ENCODE results near the gene CSRNP2. TPM values are rescaled to one million over a fixed set of nuclear protein-coding genes. Genes with fewer than 3 reads are reported as not detected.

Gene CSRNP2, protein sequence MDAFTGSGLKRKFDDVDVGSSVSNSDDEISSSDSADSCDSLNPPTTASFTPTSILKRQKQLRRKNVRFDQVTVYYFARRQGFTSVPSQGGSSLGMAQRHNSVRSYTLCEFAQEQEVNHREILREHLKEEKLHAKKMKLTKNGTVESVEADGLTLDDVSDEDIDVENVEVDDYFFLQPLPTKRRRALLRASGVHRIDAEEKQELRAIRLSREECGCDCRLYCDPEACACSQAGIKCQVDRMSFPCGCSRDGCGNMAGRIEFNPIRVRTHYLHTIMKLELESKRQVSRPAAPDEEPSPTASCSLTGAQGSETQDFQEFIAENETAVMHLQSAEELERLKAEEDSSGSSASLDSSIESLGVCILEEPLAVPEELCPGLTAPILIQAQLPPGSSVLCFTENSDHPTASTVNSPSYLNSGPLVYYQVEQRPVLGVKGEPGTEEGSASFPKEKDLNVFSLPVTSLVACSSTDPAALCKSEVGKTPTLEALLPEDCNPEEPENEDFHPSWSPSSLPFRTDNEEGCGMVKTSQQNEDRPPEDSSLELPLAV
- total RNA-seq: 10 to 100 TPM; 32.3 to 34.5 TPM
- 10 to 100 TPM in 1 of 2 donors, 1 to 10 TPM in 1; 6.1 to 19.0 TPM for polyA plus RNA-seq
- long read RNA-seq, donor 1, partial matches to known transcripts: 2 of 9 reads
- long read RNA-seq, donor 1, other reads (novel, unspliced or antisense): 7 of 9 reads
- long read RNA-seq, donor 2, full-length matches to known transcripts: 3 of 13 reads
- long read RNA-seq, donor 2, partial matches to known transcripts: 2 of 13 reads
- long read RNA-seq, donor 2, other reads (novel, unspliced or antisense): 8 of 13 reads

DNA sequence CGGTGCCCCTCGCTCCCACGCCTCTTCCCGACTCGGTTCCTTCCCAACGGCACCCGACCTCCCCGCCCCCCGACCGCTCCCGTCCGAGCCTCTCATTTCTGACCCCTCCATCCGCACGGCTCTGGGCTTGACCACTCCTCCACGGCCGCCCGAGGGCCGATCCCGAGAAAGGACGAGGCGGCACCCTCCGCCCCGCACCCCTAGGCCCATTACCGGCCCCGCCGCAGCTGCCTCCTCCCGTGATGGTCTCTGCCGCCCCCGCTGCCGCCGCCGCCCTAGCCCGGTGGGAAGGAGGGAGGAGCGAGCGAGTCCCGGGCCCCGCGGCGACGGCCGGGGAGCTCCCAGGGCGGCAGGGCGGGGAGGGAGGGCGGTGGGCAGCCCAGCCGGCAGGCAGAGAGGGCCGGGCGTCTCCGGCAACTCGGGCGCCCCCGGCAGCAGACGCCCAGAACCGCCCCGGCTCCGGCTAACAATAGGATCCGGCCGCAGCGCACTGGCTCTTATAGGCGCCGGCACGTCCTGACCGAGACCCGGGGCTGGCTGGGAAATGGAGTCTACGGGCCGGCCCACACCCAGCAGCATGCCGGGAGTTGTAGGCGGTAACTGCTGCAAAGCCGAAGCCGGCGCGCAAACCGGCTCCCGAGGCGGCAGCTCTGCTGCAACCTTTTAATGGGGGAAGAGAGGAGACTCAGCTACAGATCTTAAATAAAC, at the start of gene CSRNP2:
CSRNP2 (minus strand) TSS at position 471 of the 708 bp plus-strand sequence. CDS start 7,035 bp downstream, outside the sequence.
- no peaks in the 10 kb centered on the region for H3K9me3 ChIP-seq (ENCODE audit: control insufficient read depth, low read length)
- intact Hi-C loops (cut with DNase I): loop anchor here in 1 of 2 donors (5.0 kb wide), 3 partner anchors 36 to 154 kb away; partner anchors contain the start of genes DAZAP2, LETMD1 and POU6F1
- peak within 1 kb of the TSS; percentile 62 to 79 for H3K27ac ChIP-seq (ENCODE audit: low read depth in 1 of 2, low read length in 2 of 2)
- H3K4me1 ChIP-seq (ENCODE audit: control insufficient read depth in 1 of 2, insufficient read depth in 2 of 2, low read length in 2 of 2): no peaks in the 10 kb centered on the region
- ATAC-seq (ENCODE audit: low FRiP score): peak; percentile 100
- peak; percentile 98 to 99 for DNase-seq
- no peaks in the 10 kb centered on the region for H3K27me3 ChIP-seq (ENCODE audit: control insufficient read depth in 1 of 2, insufficient read depth in 2 of 2, low read length in 1 of 2)
- peak within 1 kb of the TSS; percentile 78 to 88 for H3K4me3 ChIP-seq (ENCODE audit: low read length in 2 of 2)
- WGBS, 2 donors: 0% methylated on average over 69 to 74 of the region's 74 CpGs
- H3K36me3 ChIP-seq (ENCODE audit: control insufficient read depth in 1 of 2, insufficient read depth in 2 of 2, low read length in 1 of 2): no peaks in the 10 kb centered on the region

GRCh38 chr12:51132693-51133092, 49.3 kb upstream of the CSRNP2 start:
- no peak for ATAC-seq (ENCODE audit: low FRiP score)
- H3K9me3 ChIP-seq (ENCODE audit: control insufficient read depth, low read length): no peaks in the 10 kb centered on the region
- DNase-seq: no peak
- intact Hi-C loops (cut with DNase I): no loop called here
- H3K4me3 ChIP-seq (ENCODE audit: low read length in 2 of 2): no peak overlapping the region
- no peaks in the 10 kb centered on the region for H3K36me3 ChIP-seq (ENCODE audit: control insufficient read depth in 1 of 2, insufficient read depth in 2 of 2, low read length in 1 of 2)
- H3K27ac ChIP-seq (ENCODE audit: low read depth in 1 of 2, low read length in 2 of 2): no peak overlapping the region
- H3K27me3 ChIP-seq (ENCODE audit: control insufficient read depth in 1 of 2, insufficient read depth in 2 of 2, low read length in 1 of 2): no peaks in the 10 kb centered on the region
- H3K4me1 ChIP-seq (ENCODE audit: control insufficient read depth in 1 of 2, insufficient read depth in 2 of 2, low read length in 2 of 2): no peaks in the 10 kb centered on the region
- 87 to 89% methylated on average over 5 of the region's 5 CpGs for WGBS, 2 donors

DNA sequence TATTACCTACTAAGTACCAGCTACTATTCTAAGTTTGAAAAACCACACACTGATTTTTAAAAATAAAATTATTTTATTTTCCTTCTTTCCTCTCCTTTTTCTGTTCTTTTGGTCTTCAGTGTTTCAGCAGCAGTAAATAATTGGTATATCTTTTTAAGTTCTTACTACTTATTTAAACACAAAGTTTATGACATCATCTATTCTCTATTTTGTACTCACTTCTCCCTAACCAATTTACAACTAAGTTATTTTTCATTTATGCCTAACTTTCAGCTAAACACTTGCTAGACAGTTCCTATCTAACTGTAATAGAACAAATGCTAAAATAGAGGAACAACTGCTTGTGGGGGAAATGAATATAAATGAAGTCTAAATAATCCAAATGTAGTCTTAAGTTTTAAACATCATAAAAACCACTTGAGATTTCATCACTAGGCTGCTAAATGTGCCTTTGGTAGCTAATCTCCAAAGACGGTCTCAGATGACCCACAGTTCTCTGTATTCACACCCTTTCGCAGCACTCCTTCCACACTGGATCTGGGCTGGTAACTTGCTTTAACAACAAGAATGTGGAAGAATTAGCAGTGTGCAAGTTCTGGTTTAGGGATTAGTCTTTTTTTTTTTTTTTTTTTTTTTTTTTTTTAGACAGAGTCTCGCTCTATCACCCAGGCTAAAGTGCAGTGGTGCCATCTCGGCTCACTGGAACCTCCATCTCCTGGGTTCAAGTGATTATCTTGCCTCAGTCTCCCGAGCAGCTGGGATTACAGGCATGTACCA, 48.5 kb upstream of the CSRNP2 start:
- H3K36me3 ChIP-seq (ENCODE audit: control insufficient read depth in 1 of 2, insufficient read depth in 2 of 2, low read length in 1 of 2): no peaks in the 10 kb centered on the region
- no peaks in the 10 kb centered on the region for H3K4me1 ChIP-seq (ENCODE audit: control insufficient read depth in 1 of 2, insufficient read depth in 2 of 2, low read length in 2 of 2)
- no peak overlapping the region for H3K27ac ChIP-seq (ENCODE audit: low read depth in 1 of 2, low read length in 2 of 2)
- H3K27me3 ChIP-seq (ENCODE audit: control insufficient read depth in 1 of 2, insufficient read depth in 2 of 2, low read length in 1 of 2): no peaks in the 10 kb centered on the region
- H3K9me3 ChIP-seq (ENCODE audit: control insufficient read depth, low read length): no peaks in the 10 kb centered on the region
- intact Hi-C loops (cut with DNase I): no loop called here
- no peak for DNase-seq
- WGBS, 2 donors: 92 to 94% methylated on average over 5 of the region's 5 CpGs
- ATAC-seq (ENCODE audit: low FRiP score): no peak
- H3K4me3 ChIP-seq (ENCODE audit: low read length in 2 of 2): no peak overlapping the region

DNA sequence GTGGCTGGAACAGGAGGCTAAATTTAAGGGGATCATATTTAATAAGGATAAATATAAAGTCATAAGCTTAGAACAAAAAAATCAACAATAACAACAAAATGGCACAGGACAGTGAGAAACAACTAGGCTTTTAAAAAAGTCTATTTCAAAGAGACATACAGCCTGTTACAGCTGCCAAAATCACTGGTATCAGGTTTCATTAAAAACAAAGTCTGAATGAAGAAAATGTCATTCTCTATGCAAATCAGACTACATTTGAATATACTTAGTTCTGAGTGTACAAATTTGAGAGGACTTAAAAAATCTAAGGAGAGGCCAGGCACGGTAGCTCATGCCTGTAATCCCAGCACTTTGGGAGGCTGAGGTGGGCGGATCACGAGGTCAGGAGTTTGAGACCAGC, 45.5 kb upstream of the CSRNP2 start:
- Histone ChIP-seq H3K27me3 (ENCODE audit: control insufficient read depth in 1 of 2, insufficient read depth in 2 of 2, low read length in 1 of 2) (no peaks in the 10 kb centered on the region), H3K9me3 (ENCODE audit: control insufficient read depth, low read length) (no peaks in the 10 kb centered on the region), H3K36me3 (ENCODE audit: control insufficient read depth in 1 of 2, insufficient read depth in 2 of 2, low read length in 1 of 2) (peaks cover 0 to 4% of the 10 kb centered on the region in 2 donors), H3K4me3 (ENCODE audit: low read length in 2 of 2) (no peak overlapping the region), H3K27ac (ENCODE audit: low read depth in 1 of 2, low read length in 2 of 2) (no peak overlapping the region), H3K4me1 (ENCODE audit: control insufficient read depth in 1 of 2, insufficient read depth in 2 of 2, low read length in 2 of 2) (no peaks in the 10 kb centered on the region)
- WGBS, 2 donors: 82 to 87% methylated on average over 3 of the region's 3 CpGs
- intact Hi-C loops (cut with DNase I): no loop called here
- ATAC-seq (ENCODE audit: low FRiP score) (no peak), DNase-seq (no peak)

DNA sequence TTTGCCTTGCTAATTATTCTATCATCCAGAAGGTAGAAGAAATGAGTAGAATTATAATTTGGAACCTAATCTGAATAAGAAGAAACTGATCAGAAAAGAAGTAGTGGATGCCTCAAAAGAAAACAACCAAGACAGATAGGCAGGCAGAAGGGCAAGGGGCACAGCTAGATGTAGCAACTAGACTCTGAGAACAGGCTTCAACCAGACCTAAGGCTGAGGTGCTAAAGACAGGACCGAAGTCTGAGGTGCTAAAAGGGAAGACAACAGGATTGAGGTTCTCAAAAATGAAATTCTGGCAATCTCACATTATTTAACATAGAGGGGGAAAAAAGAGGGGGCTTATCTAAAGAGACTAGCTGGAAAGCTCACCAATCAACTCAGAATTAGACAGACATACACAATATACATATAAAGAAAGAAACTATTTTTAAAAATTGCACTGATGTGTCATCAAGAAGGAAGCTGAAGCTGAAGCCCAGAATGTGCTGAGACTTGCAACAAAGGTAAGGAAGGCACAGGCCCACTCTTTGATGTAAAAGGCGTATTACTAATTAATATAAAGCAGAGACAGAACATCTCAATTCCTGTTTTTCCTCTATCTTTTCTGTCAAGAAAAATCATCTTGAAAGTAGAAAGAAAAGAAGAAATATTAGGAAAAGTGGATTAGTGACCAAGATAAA, 43.8 kb upstream of the CSRNP2 start:
- Histone ChIP-seq H3K4me1 (ENCODE audit: control insufficient read depth in 1 of 2, insufficient read depth in 2 of 2, low read length in 2 of 2) (no peaks in the 10 kb centered on the region), H3K9me3 (ENCODE audit: control insufficient read depth, low read length) (no peaks in the 10 kb centered on the region), H3K4me3 (ENCODE audit: low read length in 2 of 2) (no peak overlapping the region), H3K27ac (ENCODE audit: low read depth in 1 of 2, low read length in 2 of 2) (no peak overlapping the region), H3K36me3 (ENCODE audit: control insufficient read depth in 1 of 2, insufficient read depth in 2 of 2, low read length in 1 of 2) (peaks cover 0 to 4% of the 10 kb centered on the region in 2 donors), H3K27me3 (ENCODE audit: control insufficient read depth in 1 of 2, insufficient read depth in 2 of 2, low read length in 1 of 2) (no peaks in the 10 kb centered on the region)
- 85 to 92% methylated on average over 2 of the region's 2 CpGs for WGBS, 2 donors
- intact Hi-C loops (cut with DNase I): no loop called here
- no peak for ATAC-seq (ENCODE audit: low FRiP score)
- DNase-seq: no peak

GRCh38 chr12:51126297-51126696, 42.9 kb upstream of the CSRNP2 start:
- DNase-seq (no peak), ATAC-seq (ENCODE audit: low FRiP score) (no peak)
- WGBS, 2 donors: 95% methylated on average over 2 of the region's 2 CpGs
- Histone ChIP-seq H3K4me3 (ENCODE audit: low read length in 2 of 2) (no peak overlapping the region), H3K27me3 (ENCODE audit: control insufficient read depth in 1 of 2, insufficient read depth in 2 of 2, low read length in 1 of 2) (no peaks in the 10 kb centered on the region), H3K9me3 (ENCODE audit: control insufficient read depth, low read length) (no peaks in the 10 kb centered on the region), H3K4me1 (ENCODE audit: control insufficient read depth in 1 of 2, insufficient read depth in 2 of 2, low read length in 2 of 2) (no peaks in the 10 kb centered on the region), H3K27ac (ENCODE audit: low read depth in 1 of 2, low read length in 2 of 2) (no peak overlapping the region), H3K36me3 (ENCODE audit: control insufficient read depth in 1 of 2, insufficient read depth in 2 of 2, low read length in 1 of 2) (peaks cover 0 to 4% of the 10 kb centered on the region in 2 donors)
- intact Hi-C loops (cut with DNase I): no loop called here

DNA sequence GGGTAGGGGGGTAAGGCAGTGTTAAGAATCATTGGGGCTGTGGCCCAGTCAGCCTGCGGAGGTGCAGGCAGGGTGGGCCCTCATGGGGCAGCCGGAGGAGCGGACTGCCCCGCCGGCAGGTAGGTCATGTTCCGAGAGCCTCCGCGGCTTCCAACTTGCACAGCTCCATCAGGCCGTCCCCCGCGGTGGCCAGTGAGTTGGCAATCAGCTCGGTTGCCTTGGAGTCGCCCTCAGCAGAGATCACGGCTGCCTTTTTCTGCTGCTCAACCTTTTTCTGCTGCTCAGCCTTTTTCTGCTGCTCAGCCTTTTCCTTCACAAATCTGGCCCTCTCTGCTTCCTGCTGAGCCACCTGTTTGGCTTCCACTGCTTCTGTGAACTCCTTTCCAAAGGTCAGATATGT, 41.1 kb upstream of the CSRNP2 start:
- no peak overlapping the region for H3K4me3 ChIP-seq (ENCODE audit: low read length in 2 of 2)
- intact Hi-C loops (cut with DNase I): no loop called here
- H3K27ac ChIP-seq (ENCODE audit: low read depth in 1 of 2, low read length in 2 of 2): no peak overlapping the region
- H3K4me1 ChIP-seq (ENCODE audit: control insufficient read depth in 1 of 2, insufficient read depth in 2 of 2, low read length in 2 of 2): no peaks in the 10 kb centered on the region
- WGBS, 2 donors: 97 to 98% methylated on average over 14 of the region's 14 CpGs
- no peak for DNase-seq
- H3K36me3 ChIP-seq (ENCODE audit: control insufficient read depth in 1 of 2, insufficient read depth in 2 of 2, low read length in 1 of 2): peaks cover 0 to 4% of the 10 kb centered on the region in 2 donors
- ATAC-seq (ENCODE audit: low FRiP score): no peak
- no peaks in the 10 kb centered on the region for H3K27me3 ChIP-seq (ENCODE audit: control insufficient read depth in 1 of 2, insufficient read depth in 2 of 2, low read length in 1 of 2)
- H3K9me3 ChIP-seq (ENCODE audit: control insufficient read depth, low read length): no peaks in the 10 kb centered on the region

Data from aorta (tissue), 5 donors.